Activated CD4-positive, alpha-beta memory T cell treated with anti-CD3 and anti-CD28 coated beads for 36 hours (primary cell): Measurements from ENCODE around the gene EMILIN3. TPM values are rescaled to one million over a fixed set of nuclear protein-coding genes. Genes with fewer than 3 reads are reported as not detected.

Experiments
- CTCF ChIA-PET: fragments of 350-600 bp; sonication (Branson Sonifier 250); formaldehyde crosslinking; loops from one replicate; lab custom pipeline; 2021; ENCODE audit warnings: antibody characterized with exemption, inconsistent platforms; lab: Charles Lee
- POLR2A ChIA-PET: fragments of 350-600 bp; sonication (Branson Sonifier 250); formaldehyde crosslinking; loops from one replicate; lab custom pipeline; 2021; ENCODE audit warnings: antibody characterized with exemption; lab: Charles Lee
- DNase-seq: peaks from one replicate; pipeline ENCODE4 v3.0.0-alpha.2; 2020
- H3K27ac Mint-ChIP-seq: one replicate; pipeline ENCODE4 v1.8.0; 2021; ENCODE audit warnings: mixed read lengths
- H3K27me3 Mint-ChIP-seq: one replicate; pipeline ENCODE4 v1.8.0; 2021; ENCODE audit warnings: mixed read lengths
- H3K36me3 Mint-ChIP-seq: one replicate; pipeline ENCODE4 v1.8.0; 2021; ENCODE audit warnings: mixed read lengths
- H3K4me1 Mint-ChIP-seq: one replicate; pipeline ENCODE4 v1.8.0; 2021; ENCODE audit warnings: low read depth, mixed read lengths
- H3K4me3 Mint-ChIP-seq: one replicate; pipeline ENCODE4 v1.8.0; 2021; ENCODE audit warnings: mild to moderate bottlenecking, mixed read lengths
- H3K9me3 Mint-ChIP-seq: one replicate; pipeline ENCODE4 v1.8.0; 2021; ENCODE audit warnings: mixed read lengths
- intact Hi-C: fragments of 100-400 bp; cut with micrococcal nuclease; formaldehyde crosslinking; loops from one replicate; pipeline ENCODE4 v1.15.1; 2023
- total RNA-seq, 2 experiments: library from RNA; stranded (reverse); gene quantifications; one replicate each; pipeline ENCODE4 v1.2.3, GENCODE V29; 2021

EMILIN3 gene
- total RNA-seq, 2 experiments from 2014 or later: not detected

- Mint-ChIP-seq H3K4me3 (no peak overlapping the region), H3K36me3 (peaks cover 16% of the 10 kb centered on the region), H3K9me3 (no peaks in the 10 kb centered on the region), H3K4me1 (peaks cover 3% of the 10 kb centered on the region), H3K27ac (no peak overlapping the region), H3K27me3 (no peaks in the 10 kb centered on the region)
- ChIA-PET POLR2A (no interaction called here), CTCF (no interaction called here)
- intact Hi-C loops: no loop called here
- no peak for DNase-seq
Observed at GRCh38 chr20:41403604-41404003, 37.0 kb upstream of the EMILIN3 start.

DNA sequence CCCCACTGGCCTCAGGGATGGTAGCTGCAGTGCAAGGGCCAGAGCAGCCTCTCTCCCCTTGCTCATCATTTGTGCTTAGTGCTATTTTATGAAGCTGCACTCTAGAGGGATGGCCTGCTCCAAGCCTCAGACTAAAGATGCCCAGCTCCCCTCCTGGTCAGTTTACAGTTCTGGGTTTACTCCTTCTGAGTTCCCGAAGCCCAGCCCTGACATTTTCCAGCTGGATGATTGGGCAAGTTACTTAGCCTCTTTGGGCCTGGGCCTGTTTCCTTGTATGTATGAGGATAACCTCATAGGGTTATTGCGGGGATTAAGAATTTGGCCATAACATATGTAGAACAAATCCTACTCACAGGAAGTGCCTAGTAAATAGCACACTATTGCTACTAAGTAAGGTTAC, 31.8 kb upstream of the EMILIN3 start:
- H3K27ac Mint-ChIP-seq: no peak overlapping the region
- peaks cover 6% of the 10 kb centered on the region for H3K36me3 Mint-ChIP-seq
- no peak overlapping the region for H3K4me3 Mint-ChIP-seq
- peaks cover 2% of the 10 kb centered on the region for H3K4me1 Mint-ChIP-seq
- intact Hi-C loops: no loop called here
- no peaks in the 10 kb centered on the region for H3K27me3 Mint-ChIP-seq
- CTCF ChIA-PET: interaction anchor here (0.8 kb wide), 1 partner anchor 59 kb away, joined by 3 read pairs; no protein-coding TSS in a partner anchor
- POLR2A ChIA-PET: no interaction called here
- no peaks in the 10 kb centered on the region for H3K9me3 Mint-ChIP-seq
- DNase-seq: no peak

- intact Hi-C loops: no loop called here
- Mint-ChIP-seq H3K27ac (no peak overlapping the region), H3K4me3 (no peak overlapping the region), H3K9me3 (no peaks in the 10 kb centered on the region), H3K27me3 (no peaks in the 10 kb centered on the region), H3K4me1 (peaks cover 2% of the 10 kb centered on the region), H3K36me3 (no peaks in the 10 kb centered on the region)
- ChIA-PET CTCF (no interaction called here), POLR2A (no interaction called here)
- DNase-seq: no peak
Observed at GRCh38 chr20:41395667-41396664, 29.3 kb upstream of the EMILIN3 start.

DNA sequence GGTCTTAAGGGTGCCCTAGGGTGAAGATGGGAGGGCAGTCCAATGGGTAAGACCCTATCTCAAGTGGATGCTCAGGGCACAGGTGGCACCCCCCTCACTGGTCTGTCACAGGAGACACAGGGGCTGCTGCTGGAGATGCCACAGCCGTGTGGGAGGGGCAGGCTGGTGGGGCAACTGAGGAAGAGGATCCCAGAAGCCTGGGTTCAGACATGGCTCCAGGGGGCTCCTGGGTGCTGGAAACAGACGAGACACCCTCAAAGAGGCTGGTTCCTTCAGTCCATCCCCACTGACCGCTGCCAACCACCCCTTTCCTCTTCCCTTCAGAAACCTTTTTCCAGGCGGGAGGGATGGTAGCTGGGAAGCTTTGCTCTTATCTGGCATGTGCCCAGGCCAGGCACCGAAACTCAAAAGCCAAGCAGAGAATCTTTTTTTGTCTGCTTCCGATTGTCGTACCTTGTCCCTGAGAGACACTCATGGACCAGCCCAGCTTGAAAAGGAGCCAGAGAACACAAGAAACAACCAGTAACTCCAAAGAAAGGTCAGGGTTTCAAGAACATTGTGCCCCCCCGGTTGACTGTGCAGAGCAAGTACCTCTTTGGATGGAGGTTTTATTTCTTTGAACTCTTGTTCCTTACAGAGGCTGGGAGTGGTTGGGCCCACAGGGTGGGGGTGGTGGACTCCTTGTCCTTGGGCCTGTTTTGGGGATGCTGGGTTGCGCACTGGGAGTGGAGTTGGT, 28.5 kb upstream of the EMILIN3 start:
- Mint-ChIP-seq H3K4me1 (peaks cover 2% of the 10 kb centered on the region), H3K36me3 (no peaks in the 10 kb centered on the region), H3K27ac (no peak overlapping the region), H3K9me3 (no peaks in the 10 kb centered on the region), H3K27me3 (no peaks in the 10 kb centered on the region), H3K4me3 (no peak overlapping the region)
- DNase-seq: no peak
- CTCF ChIA-PET: no interaction called here
- intact Hi-C loops: no loop called here
- POLR2A ChIA-PET: no interaction called here

- CTCF ChIA-PET: no interaction called here
- Mint-ChIP-seq H3K4me3 (no peak overlapping the region), H3K4me1 (peaks cover 2% of the 10 kb centered on the region), H3K27ac (no peak overlapping the region), H3K36me3 (no peaks in the 10 kb centered on the region), H3K9me3 (no peaks in the 10 kb centered on the region), H3K27me3 (no peaks in the 10 kb centered on the region)
- no peak for DNase-seq
- intact Hi-C loops: no loop called here
- POLR2A ChIA-PET: no interaction called here
Observed at GRCh38 chr20:41394081-41394480, 27.5 kb upstream of the EMILIN3 start.

DNA sequence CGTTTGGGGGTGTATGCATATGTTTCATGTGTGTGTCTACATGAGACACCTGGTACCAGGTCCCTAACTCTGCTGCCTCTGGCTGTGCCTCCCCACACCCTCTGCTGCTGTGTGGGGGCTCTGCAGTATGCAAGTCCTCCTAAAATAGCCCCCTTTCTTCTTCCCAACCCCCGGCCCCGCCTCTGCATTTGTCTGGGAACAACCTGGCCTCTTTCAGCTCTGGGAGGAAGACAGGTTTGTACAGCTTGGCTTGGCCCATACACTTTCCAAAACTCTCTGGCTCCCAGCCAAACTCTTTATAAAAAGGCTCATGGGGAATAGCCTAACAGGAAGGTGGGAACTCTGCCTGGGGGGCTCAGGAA, 27.1 kb upstream of the EMILIN3 start:
- no peak overlapping the region for H3K27ac Mint-ChIP-seq
- CTCF ChIA-PET: no interaction called here
- no peaks in the 10 kb centered on the region for H3K36me3 Mint-ChIP-seq
- intact Hi-C loops: no loop called here
- no peak overlapping the region for H3K4me3 Mint-ChIP-seq
- H3K27me3 Mint-ChIP-seq: no peaks in the 10 kb centered on the region
- DNase-seq: no peak
- peaks cover 2% of the 10 kb centered on the region for H3K4me1 Mint-ChIP-seq
- POLR2A ChIA-PET: no interaction called here
- H3K9me3 Mint-ChIP-seq: no peaks in the 10 kb centered on the region

- DNase-seq: no peak
- no peaks in the 10 kb centered on the region for H3K27me3 Mint-ChIP-seq
- H3K9me3 Mint-ChIP-seq: no peaks in the 10 kb centered on the region
- ChIA-PET POLR2A (no interaction called here), CTCF (no interaction called here)
- intact Hi-C loops: no loop called here
- H3K36me3 Mint-ChIP-seq: no peaks in the 10 kb centered on the region
- H3K4me1 Mint-ChIP-seq: peaks cover 2% of the 10 kb centered on the region
- H3K4me3 Mint-ChIP-seq: no peak overlapping the region
- H3K27ac Mint-ChIP-seq: no peak overlapping the region
Observed at GRCh38 chr20:41392871-41393704, 26.5 kb upstream of the EMILIN3 start.

GRCh38 chr20:41392295-41392694, 25.7 kb upstream of the EMILIN3 start:
- Mint-ChIP-seq H3K36me3 (no peaks in the 10 kb centered on the region), H3K9me3 (no peaks in the 10 kb centered on the region), H3K4me3 (no peak overlapping the region), H3K4me1 (peaks cover 2% of the 10 kb centered on the region), H3K27me3 (no peaks in the 10 kb centered on the region), H3K27ac (no peak overlapping the region)
- intact Hi-C loops: no loop called here
- ChIA-PET CTCF (no interaction called here), POLR2A (no interaction called here)
- DNase-seq: no peak

- DNase-seq: no peak
- intact Hi-C loops: no loop called here
- ChIA-PET CTCF (no interaction called here), POLR2A (no interaction called here)
- peaks cover 2% of the 10 kb centered on the region for H3K4me1 Mint-ChIP-seq
- H3K27me3 Mint-ChIP-seq: no peaks in the 10 kb centered on the region
- no peaks in the 10 kb centered on the region for H3K9me3 Mint-ChIP-seq
- no peak overlapping the region for H3K27ac Mint-ChIP-seq
- no peaks in the 10 kb centered on the region for H3K36me3 Mint-ChIP-seq
- no peak overlapping the region for H3K4me3 Mint-ChIP-seq
Observed at GRCh38 chr20:41391587-41392001, 25.0 kb upstream of the EMILIN3 start.

DNA sequence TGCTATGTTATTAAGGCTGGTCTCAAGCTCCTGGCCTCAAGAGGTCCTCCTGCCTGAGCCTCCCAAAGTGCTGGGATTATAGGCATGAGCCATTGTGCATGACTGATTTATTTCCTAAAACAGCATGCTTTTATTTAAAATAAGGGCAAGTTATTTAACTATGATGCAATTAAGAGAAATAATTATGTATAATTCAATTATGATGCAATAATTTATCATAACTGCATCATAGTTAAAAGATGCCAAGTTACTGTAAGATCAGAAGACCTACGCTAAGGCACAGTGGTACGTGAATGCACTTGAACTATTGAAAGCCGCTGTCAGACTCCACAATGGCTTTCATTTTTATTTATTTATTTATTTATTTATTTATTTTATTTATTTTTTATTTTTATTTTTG, 24.3 kb upstream of the EMILIN3 start:
- Mint-ChIP-seq H3K27ac (no peak overlapping the region), H3K36me3 (no peaks in the 10 kb centered on the region), H3K9me3 (no peaks in the 10 kb centered on the region), H3K27me3 (no peaks in the 10 kb centered on the region), H3K4me3 (no peak overlapping the region), H3K4me1 (no peaks in the 10 kb centered on the region)
- no peak for DNase-seq
- CTCF ChIA-PET: no interaction called here
- intact Hi-C loops: no loop called here
- POLR2A ChIA-PET: no interaction called here

DNA sequence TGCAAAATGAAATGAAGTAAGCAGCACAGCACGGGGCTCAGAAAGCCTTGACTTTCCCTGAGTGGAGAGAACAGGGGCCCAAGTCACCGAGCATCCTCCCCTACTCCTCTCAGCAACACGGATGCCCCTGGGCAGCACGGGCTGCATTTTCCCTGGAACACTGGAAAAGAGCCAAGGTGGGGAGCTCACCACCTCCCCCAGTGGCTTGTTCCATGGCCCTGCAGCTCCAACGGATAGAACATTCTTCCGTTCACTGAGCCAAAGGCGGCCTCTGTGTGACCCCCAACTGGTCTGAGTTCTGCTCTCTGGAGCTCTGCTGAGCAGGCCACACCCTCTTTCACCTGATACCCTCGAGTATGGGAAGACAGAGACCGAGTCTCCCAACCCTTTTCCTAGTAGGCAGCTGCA, 20.8 kb upstream of the EMILIN3 start:
- no peak overlapping the region for H3K4me3 Mint-ChIP-seq
- H3K27me3 Mint-ChIP-seq: peaks cover 3% of the 10 kb centered on the region
- ChIA-PET CTCF (no interaction called here), POLR2A (no interaction called here)
- intact Hi-C loops: no loop called here
- H3K27ac Mint-ChIP-seq: no peak overlapping the region
- no peaks in the 10 kb centered on the region for H3K9me3 Mint-ChIP-seq
- no peak for DNase-seq
- no peaks in the 10 kb centered on the region for H3K4me1 Mint-ChIP-seq
- no peaks in the 10 kb centered on the region for H3K36me3 Mint-ChIP-seq
